Natural killer cell (primary cell): ENCODE results near the gene HAT1. TPM values are rescaled to one million over a fixed set of nuclear protein-coding genes. Genes with fewer than 3 reads are reported as not detected.

Experiments
- ATAC-seq, 3 donors: fragments of 150-1000 bp in 2 of 3; fragments of 200-7000 bp in 1 of 3; cut with Tn5 transposase; 1 replicate in 1 of 3; 2 replicates in 2 of 3; pipeline ENCODE4 v1.10.0; 2021; ENCODE audit warnings: mild to moderate bottlenecking in 2 of 3, moderate library complexity in 2 of 3
- DNase-seq, 2 donors: peaks; one replicate each; pipeline versions ENCODE4 v3.0.0 to v3.0.0-alpha.2; 2013 to 2021; ENCODE audit warnings: mixed read lengths in 1 of 2
- H3K27ac ChIP-seq: one replicate; pipeline ENCODE4 v1.5.1; 2013; ENCODE audit warnings: mild to moderate bottlenecking, low read length
- H3K27me3 ChIP-seq: one replicate; pipeline ENCODE4 v1.6.1; 2013; ENCODE audit warnings: low read length; ENCODE audit not compliant: control insufficient read depth, insufficient read depth
- H3K36me3 ChIP-seq: one replicate; pipeline ENCODE4 v1.6.1; 2013; ENCODE audit warnings: low read length; ENCODE audit not compliant: control insufficient read depth, insufficient read depth
- H3K4me1 ChIP-seq: one replicate; pipeline ENCODE4 v1.6.1; 2013; ENCODE audit warnings: low read length; ENCODE audit not compliant: control insufficient read depth, insufficient read depth
- H3K4me3 ChIP-seq: one replicate; pipeline ENCODE4 v1.5.1; 2013; ENCODE audit warnings: low read length
- H3K9me3 ChIP-seq: one replicate; pipeline ENCODE4 v1.6.1; 2013; ENCODE audit warnings: low read length; ENCODE audit not compliant: control insufficient read depth, insufficient read depth
- H3K27ac Mint-ChIP-seq, 2 donors: one replicate each; pipeline ENCODE4 v1.8.0; 2022; ENCODE audit warnings: mild to moderate bottlenecking in 2 of 2, mixed read lengths in 2 of 2, moderate library complexity in 1 of 2
- H3K27me3 Mint-ChIP-seq, 2 donors: one replicate each; pipeline ENCODE4 v1.8.0; 2022; ENCODE audit warnings: low read depth in 2 of 2, mixed read lengths in 2 of 2
- H3K36me3 Mint-ChIP-seq: one replicate; pipeline ENCODE4 v1.8.0; 2022; ENCODE audit warnings: mixed read lengths
- H3K4me1 Mint-ChIP-seq, 2 donors: one replicate each; pipeline ENCODE4 v1.8.0; 2022; ENCODE audit warnings: mixed read lengths in 2 of 2
- H3K4me3 Mint-ChIP-seq: one replicate; pipeline ENCODE4 v1.8.0; 2022; ENCODE audit warnings: mild to moderate bottlenecking, moderate library complexity, mixed read lengths
- H3K9me3 Mint-ChIP-seq, 2 donors: one replicate each; pipeline ENCODE4 v1.8.0; 2022; ENCODE audit warnings: mixed read lengths in 2 of 2
- WGBS: methylation state at CpG from one replicate; pipeline ENCODE4 v1.1.7; 2013; ENCODE audit warnings: missing lambda C conversion rate; ENCODE audit not compliant: insufficient coverage; 5-methylcytosine and 5-hydroxymethylcytosine counted together
- intact Hi-C: fragments of 100-400 bp; cut with micrococcal nuclease; formaldehyde crosslinking; loops from one replicate; pipeline ENCODE4 v1.14.2; 2022
- total RNA-seq, 4 donors: library from RNA; stranded (reverse); fragments of 120-200 nt in 1 of 4; gene quantifications; one replicate each; pipeline versions ENCODE4 v1.2.3 to v1.2.4, GENCODE V29; 2013 to 2022
- TF ChIP-seq, protein P1 (sequence below): fragments of 200-600 bp; IDR thresholded peaks from one replicate; pipeline ENCODE4 v1.8.0; 2022; ENCODE audit warnings: antibody characterized with exemption

Gene HAT1
- total RNA-seq, 3 donors from 2014 or later (not counting 1 experiment from before 2014, with no cell fraction given): 29.7 to 32.7 (median 32.2) TPM

DNA sequence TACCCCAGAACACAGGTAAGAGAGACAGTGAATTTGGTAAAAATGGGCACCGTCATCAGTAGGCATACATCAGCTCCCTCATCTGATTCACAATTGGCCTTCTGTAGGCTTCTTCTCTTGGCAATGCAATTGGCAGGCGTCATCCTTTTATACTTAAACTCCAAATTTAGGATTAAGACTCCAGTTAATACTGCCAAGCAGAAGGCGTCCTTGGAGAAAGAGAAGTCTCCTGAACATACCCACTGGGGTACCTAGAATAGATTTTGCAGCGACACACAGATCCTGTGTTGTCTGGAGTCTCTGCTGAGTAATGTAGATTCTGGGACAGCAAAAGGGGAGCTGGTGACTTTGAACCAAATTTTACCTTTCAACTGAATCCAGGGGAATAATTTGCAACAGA, 76.9 kb downstream of the HAT1 start:
- H3K36me3 ChIP-seq: no peaks in the 10 kb centered on the region
- H3K4me1 ChIP-seq: peaks cover 7% of the 10 kb centered on the region
- H3K4me3 Mint-ChIP-seq: peak overlapping the region; percentile 94
- DNase-seq: peak in 1 of 2 donors; percentile 5
- 63% methylated on average over 4 of the region's 4 CpGs for WGBS
- no peaks in the 10 kb centered on the region for H3K36me3 Mint-ChIP-seq
- H3K27ac Mint-ChIP-seq: peak overlapping the region in 1 of 2 donors; percentile 86
- ATAC-seq: no peak
- no peaks in the 10 kb centered on the region for H3K9me3 Mint-ChIP-seq
- H3K27ac ChIP-seq: no peak overlapping the region
- peak overlapping the region; percentile 39 for H3K4me3 ChIP-seq
- no peaks in the 10 kb centered on the region for H3K27me3 ChIP-seq
- H3K9me3 ChIP-seq: no peaks in the 10 kb centered on the region
- H3K4me1 Mint-ChIP-seq: peaks cover 8 to 17% of the 10 kb centered on the region in 2 donors
- H3K27me3 Mint-ChIP-seq: peaks cover 7 to 24% of the 10 kb centered on the region in 2 donors
- TF ChIP-seq, protein P1, sequence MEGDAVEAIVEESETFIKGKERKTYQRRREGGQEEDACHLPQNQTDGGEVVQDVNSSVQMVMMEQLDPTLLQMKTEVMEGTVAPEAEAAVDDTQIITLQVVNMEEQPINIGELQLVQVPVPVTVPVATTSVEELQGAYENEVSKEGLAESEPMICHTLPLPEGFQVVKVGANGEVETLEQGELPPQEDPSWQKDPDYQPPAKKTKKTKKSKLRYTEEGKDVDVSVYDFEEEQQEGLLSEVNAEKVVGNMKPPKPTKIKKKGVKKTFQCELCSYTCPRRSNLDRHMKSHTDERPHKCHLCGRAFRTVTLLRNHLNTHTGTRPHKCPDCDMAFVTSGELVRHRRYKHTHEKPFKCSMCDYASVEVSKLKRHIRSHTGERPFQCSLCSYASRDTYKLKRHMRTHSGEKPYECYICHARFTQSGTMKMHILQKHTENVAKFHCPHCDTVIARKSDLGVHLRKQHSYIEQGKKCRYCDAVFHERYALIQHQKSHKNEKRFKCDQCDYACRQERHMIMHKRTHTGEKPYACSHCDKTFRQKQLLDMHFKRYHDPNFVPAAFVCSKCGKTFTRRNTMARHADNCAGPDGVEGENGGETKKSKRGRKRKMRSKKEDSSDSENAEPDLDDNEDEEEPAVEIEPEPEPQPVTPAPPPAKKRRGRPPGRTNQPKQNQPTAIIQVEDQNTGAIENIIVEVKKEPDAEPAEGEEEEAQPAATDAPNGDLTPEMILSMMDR: no peak
- intact Hi-C loops: no loop called here

DNA sequence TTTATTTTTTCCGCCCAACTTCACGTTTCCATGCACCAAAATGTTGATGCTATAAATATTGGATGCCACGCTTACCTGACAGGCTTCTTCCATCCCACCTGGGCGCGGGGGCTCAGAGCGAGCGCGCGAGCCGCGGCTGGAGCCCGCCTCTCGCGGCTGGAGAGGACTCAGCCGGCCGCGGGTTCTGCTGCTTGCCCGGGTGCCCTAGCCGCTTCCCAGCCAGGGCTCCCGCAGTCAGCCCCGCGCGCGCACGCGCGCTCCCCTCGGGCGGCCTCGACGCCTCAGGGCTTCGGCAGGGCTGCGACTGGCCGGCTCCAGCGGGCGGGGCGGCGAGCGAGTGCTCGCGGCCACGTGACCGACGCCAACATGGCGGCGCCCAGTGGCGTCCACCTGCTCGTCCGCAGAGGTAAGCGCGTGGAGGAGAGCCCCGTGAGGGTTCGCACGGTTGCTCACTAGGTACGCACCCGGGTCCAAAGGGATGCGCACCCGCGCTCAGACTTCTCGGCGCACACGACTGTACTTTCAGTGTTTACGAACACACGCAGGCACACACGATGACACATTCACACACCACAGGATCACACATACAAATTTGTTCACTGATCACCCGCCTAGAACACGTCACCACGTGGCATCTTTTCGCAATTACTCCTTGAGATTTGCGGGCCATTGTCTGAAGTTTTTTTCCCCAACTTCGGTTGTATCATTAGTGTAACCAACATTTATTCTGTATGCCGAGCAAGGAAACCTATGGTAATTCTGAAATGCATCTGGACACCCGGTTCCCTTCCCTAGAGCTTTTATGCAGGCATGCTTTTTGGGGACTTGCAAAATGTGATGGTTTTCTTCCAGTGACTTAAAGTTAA, 77.6 kb downstream of the HAT1 start, which contains the start of gene METAP1D:
METAP1D (plus strand) TSS at position 350 of the 866 bp plus-strand sequence; CDS start at position 367, 17 bp downstream.
- Mint-ChIP-seq H3K4me3 (peak within 1 kb of the TSS; percentile 94), H3K27ac (peak within 1 kb of the TSS; percentile 65 to 86), H3K9me3 (no peaks in the 10 kb centered on the region), H3K36me3 (no peaks in the 10 kb centered on the region), H3K27me3 (peaks cover 7 to 17% of the 10 kb centered on the region in 2 donors), H3K4me1 (peaks cover 8 to 17% of the 10 kb centered on the region in 2 donors)
- Histone ChIP-seq H3K27ac (no peak within 1 kb of the TSS), H3K4me1 (peaks cover 7% of the 10 kb centered on the region), H3K4me3 (peak within 1 kb of the TSS; percentile 62), H3K36me3 (no peaks in the 10 kb centered on the region), H3K9me3 (no peaks in the 10 kb centered on the region), H3K27me3 (no peaks in the 10 kb centered on the region)
- peak; percentile 91 to 97 (median 96) for ATAC-seq
- WGBS: under 1% methylated on average over 73 of the region's 73 CpGs
- intact Hi-C loops: loop anchor here (5.0 kb wide), 1 partner anchor 102 kb away; the partner anchor contains the start of gene DLX2
- peak; percentile 79 to 89 for DNase-seq
- TF ChIP-seq, protein P1: no peak

DNA sequence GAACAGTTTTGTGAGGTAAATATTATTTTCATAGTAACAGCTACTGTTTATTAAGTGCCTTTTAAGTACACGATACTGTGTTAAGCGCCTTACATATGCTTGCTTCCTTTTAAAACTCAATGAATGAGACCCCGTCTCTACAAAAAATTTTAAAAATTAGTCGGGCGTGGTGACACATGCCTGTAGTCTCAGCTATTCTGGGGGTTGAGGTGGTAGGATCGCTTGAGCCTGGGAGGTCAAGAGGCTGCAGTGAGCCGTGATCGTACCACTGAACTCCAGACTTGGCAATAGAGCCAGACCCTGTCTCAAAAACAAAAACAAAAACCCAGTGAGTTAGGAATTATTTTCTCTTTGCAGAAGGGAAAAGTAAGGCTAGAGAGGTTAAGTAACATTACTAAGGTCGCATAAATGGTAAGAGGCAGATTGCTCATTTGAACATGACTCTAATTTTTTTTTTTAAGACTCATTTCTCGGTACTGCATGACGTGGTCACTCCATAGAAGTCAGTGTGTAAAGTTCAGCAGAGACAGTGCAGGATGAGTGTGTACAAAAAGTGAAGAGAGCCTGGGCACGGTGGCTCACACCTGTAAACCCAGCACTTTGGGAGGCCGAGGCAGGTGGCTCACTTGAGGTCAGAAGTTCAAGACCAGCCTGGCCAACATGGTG, 78.6 kb downstream of the HAT1 start:
- H3K27ac ChIP-seq: no peak overlapping the region
- intact Hi-C loops: loop anchor here (5.0 kb wide), 1 partner anchor 101 kb away; the partner anchor contains the start of gene DLX2
- no peaks in the 10 kb centered on the region for H3K36me3 ChIP-seq
- TF ChIP-seq, protein P1: no peak
- H3K4me1 Mint-ChIP-seq: peaks cover 8 to 17% of the 10 kb centered on the region in 2 donors
- H3K4me3 ChIP-seq: no peak overlapping the region
- peaks cover 7% of the 10 kb centered on the region for H3K4me1 ChIP-seq
- DNase-seq: no peak
- H3K27ac Mint-ChIP-seq: peak overlapping the region in 1 of 2 donors; percentile 65
- no peaks in the 10 kb centered on the region for H3K36me3 Mint-ChIP-seq
- H3K27me3 ChIP-seq: no peaks in the 10 kb centered on the region
- H3K9me3 Mint-ChIP-seq: no peaks in the 10 kb centered on the region
- no peaks in the 10 kb centered on the region for H3K9me3 ChIP-seq
- no peak for ATAC-seq
- H3K4me3 Mint-ChIP-seq: peak overlapping the region; percentile 94
- WGBS: 96% methylated on average over 13 of the region's 13 CpGs
- peaks cover 0 to 7% of the 10 kb centered on the region in 2 donors for H3K27me3 Mint-ChIP-seq
